COR-L47 (cell line): ENCODE data around the gene RGS21.
"Not testable (repeated sequence)": the region's sequence is repeated elsewhere in the genome, so short reads cannot be mapped to it uniquely, and the experiment has no call there.

Experiments used
- DNase-seq: peaks from one replicate; lab custom pipeline; 2025; lab: John Stamatoyannopoulos, UW

The RGS21 gene, protein sequence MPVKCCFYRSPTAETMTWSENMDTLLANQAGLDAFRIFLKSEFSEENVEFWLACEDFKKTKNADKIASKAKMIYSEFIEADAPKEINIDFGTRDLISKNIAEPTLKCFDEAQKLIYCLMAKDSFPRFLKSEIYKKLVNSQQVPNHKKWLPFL

DNA sequence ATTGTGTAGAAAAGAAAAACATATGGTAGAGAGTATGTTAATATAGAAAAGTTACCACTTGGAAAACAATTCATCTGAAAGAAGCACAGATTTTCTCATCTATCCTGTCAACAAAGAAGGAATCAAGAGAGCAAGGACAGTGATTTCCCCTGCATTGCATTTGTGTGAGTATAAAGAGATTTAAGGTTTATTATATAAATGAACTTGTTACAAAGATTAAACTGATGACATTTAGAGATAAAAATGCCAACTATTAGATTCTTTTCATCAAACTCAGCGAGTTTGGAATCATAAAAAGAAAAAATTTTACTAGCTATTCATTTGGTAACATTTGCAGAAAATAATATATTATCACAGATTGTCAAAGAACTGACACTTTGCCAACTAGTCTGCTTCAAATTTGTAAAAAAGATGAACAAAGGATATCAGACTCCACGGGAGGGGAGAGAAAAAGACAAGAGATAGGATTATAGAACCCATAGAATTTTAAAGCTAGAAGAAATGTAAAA, at the start of gene RGS21:
Gene RGS21 (plus strand): TSS at position 51 of the 509 bp plus-strand sequence. CDS start 26,045 bp downstream, outside the sequence.
- DNase-seq, result no peak

DNA sequence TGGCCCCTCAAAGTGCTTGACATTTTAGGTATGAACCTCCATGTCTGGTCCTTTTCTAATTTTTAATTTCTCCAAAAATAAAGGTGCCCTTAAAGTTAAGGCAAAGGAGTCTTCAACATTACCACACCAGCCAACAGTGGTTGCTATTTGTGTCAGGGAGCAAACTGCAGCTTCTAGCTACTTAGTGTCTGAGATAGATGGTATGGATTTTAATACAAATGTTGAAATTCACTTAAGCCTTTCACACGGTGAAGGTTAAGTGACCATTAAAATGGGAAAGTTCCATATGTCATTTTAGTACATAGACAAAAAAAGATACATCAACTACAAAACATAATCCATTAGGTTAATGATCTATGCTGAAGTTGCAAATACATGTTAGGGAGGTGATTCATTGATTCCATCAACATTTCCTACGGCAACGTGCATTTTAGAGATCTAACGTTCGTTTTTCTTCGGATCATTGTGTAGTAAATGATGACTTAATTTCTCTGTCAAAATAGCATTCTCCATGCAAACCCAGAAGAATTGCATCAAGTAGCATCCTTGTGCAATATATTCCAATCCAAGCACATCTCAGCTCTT, 48.2 kb upstream of the RGS21 start:
- DNase-seq, result no peak

- no peak for DNase-seq
Observed at GRCh38 chr1:192270398-192270797, 46.4 kb upstream of the RGS21 start.

DNA sequence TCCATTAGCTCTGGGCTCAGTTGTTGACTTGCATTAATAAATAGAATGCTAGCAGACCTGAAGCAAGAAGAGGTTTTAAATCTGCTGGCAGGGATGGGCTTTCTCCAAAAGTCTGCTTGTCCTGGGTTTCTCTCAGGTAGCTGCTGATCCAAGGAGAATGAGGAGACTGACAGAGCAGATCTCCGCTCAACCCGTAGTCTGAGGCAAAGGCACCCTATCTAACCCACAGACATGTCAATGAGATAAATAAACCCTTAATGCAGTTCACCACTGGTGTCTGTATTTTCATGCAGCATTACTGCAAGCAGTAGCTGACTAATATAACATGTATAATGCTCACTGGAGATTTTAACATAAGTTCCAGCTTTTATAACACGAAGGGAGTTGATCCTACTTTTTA, 44.1 kb upstream of the RGS21 start:
- no peak for DNase-seq

- DNase-seq, result no peak
Observed at GRCh38 chr1:192274588-192274987, 42.2 kb upstream of the RGS21 start.

- no peak for DNase-seq
Observed at GRCh38 chr1:192277635-192278034, 39.2 kb upstream of the RGS21 start.

DNA sequence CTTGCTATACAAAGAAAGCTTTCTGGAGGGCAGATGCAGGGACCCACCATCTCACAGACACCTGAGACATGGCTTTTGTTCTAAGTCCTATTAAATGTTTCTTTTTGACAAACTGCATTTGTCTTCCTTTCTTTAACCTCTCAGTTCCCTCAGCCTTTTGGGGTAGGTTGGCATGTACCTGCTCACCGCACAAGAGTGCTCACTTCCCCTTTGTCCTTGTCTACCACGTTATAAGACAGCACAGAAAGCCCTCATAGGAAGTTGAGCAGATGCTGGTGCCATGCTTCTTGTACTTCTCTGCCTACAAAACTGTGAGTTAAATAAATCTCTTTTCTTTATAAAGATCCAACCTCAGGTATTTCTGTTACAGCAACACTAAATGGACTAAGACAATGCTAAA, 31.9 kb upstream of the RGS21 start:
- DNase-seq, result no peak

- no peak for DNase-seq
Observed at GRCh38 chr1:192303029-192303428, 13.8 kb upstream of the RGS21 start.

- not testable (repeated sequence) for DNase-seq
Observed at GRCh38 chr1:192308314-192308713, 8.5 kb upstream of the RGS21 start.

DNA sequence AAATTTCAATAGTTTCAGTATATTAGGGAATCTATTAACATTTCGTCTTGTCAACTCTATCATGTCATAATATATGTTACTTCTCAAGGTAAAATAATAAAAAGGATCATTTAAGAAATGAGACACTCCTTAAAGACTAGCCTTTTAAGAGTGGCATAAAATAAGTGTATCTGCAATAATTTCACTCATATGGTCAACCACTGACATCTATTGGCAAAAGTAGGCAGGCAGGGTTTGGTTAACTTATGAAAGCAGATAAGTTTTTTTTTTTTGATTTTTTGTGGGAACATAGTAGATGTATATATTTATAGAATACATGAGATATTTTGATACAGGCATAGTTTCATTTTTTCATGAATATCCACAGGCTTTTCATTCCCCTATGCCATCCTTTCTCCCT, 5.5 kb upstream of the RGS21 start:
- DNase-seq, result peak; percentile 36

- no peak for DNase-seq
Observed at GRCh38 chr1:192327997-192328396, 11.2 kb downstream of the RGS21 start.

GRCh38 chr1:192342842-192343241, 26.1 kb downstream of the RGS21 start:
- DNase-seq, result no peak

- DNase-seq, result no peak
Observed at GRCh38 chr1:192343344-192343743, 26.6 kb downstream of the RGS21 start.

DNA sequence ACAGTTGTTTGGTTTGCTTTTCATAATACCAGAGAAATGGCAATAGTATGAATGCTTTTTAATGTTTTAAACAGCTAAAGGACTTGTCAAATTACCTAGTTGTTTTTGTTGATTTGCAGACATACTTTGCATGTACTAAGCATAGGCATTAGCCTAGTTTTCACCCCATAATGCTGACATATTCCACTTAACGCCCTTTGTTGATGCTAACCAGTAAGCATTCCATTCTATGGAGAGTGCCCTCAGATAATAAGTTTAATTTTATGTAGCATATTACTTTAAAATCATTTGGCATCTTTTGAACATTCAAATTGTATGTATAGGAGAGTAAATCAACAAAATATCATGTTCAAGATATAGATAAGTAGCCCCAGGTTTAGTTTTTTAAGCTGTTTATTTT, 32.5 kb downstream of the RGS21 start:
- DNase-seq, result no peak

- DNase-seq, result no peak
Observed at GRCh38 chr1:192350356-192350755, 33.6 kb downstream of the RGS21 start.

GRCh38 chr1:192351550-192351949, 34.8 kb downstream of the RGS21 start:
- DNase-seq, result no peak

DNA sequence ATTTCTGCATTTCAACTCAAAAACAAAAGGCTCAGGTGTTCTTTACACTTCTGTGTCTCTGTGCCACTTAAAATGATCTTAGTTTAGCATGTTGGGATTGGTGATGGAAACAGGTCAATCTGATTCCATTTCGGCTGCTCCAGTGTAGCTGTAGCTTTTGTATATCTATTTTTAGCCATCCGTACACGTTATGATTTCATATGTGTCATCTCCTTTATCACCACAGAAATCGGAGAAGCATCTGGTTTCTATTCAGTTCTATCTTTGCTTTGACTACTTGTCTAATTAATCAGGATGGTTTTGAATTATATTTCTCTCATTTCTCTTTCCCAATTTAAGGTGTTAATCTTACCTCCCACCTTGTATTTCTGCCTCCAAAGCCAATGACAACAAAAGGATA, 41.1 kb downstream of the RGS21 start:
- DNase-seq, result no peak

- DNase-seq, result no peak
Observed at GRCh38 chr1:192358402-192358801, 41.6 kb downstream of the RGS21 start.

- no peak for DNase-seq
Observed at GRCh38 chr1:192358822-192359221, 42.0 kb downstream of the RGS21 start.

GRCh38 chr1:192363177-192363576, 46.4 kb downstream of the RGS21 start:
- no peak for DNase-seq

- DNase-seq, result no peak
Observed at GRCh38 chr1:192367436-192367835, 50.6 kb downstream of the RGS21 start.

- DNase-seq, result no peak
Observed at GRCh38 chr1:192375306-192375705, 58.5 kb downstream of the RGS21 start.

DNA sequence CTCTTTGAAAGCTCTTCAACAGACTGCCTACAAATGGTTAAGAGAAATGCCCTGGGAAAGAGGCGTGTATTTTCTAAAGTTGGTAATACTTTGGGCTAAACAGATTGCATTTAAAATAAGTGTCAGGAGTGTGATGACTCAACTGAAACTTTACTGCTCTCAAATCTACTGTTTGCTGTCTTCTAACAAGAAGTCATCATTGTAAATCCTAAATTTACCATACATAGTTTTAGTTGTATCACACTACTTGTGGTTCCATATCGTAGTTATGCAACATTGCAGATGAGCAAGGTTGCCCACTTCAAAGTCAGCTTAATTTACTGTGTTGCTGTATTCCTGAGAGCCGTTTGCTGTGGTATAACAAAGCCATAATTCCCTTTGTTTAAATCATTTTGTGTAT, 59.6 kb downstream of the RGS21 start:
- no peak for DNase-seq

- no peak for DNase-seq
Observed at GRCh38 chr1:192378276-192378675, 61.5 kb downstream of the RGS21 start.
